ENCODE results near the gene MYLK.

MYLK gene

GRCh38 chr3:123876858-123877257 is 7.3 kb downstream of the MYLK start:
- no peak for DNase-seq (ENCODE audit: low read depth in 3 of 3, low spot score in 1 of 3)

- DNase-seq (ENCODE audit: low read depth in 3 of 3, low spot score in 1 of 3): no peak
These were observed 11.5 kb downstream of the MYLK start for GRCh38 chr3:123872621-123873020.

GRCh38 chr3:123871946-123872345 is 12.2 kb downstream of the MYLK start:
- no peak for DNase-seq (ENCODE audit: low read depth in 3 of 3, low spot score in 1 of 3)

GRCh38 chr3:123870033-123870432 is 14.1 kb downstream of the MYLK start:
- no peak for DNase-seq (ENCODE audit: low read depth in 3 of 3, low spot score in 1 of 3)

GRCh38 chr3:123869165-123869564 is 15.0 kb downstream of the MYLK start:
- DNase-seq (ENCODE audit: low read depth in 3 of 3, low spot score in 1 of 3): no peak

- no peak for DNase-seq (ENCODE audit: low read depth in 3 of 3, low spot score in 1 of 3)
These were observed 19.4 kb downstream of the MYLK start for GRCh38 chr3:123864706-123865105.

- no peak for DNase-seq (ENCODE audit: low read depth in 3 of 3, low spot score in 1 of 3)
These were observed 22.0 kb downstream of the MYLK start for GRCh38 chr3:123862152-123862551.

GRCh38 chr3:123861081-123861836 is 22.9 kb downstream of the MYLK start:
- no peak for DNase-seq (ENCODE audit: low read depth in 3 of 3, low spot score in 1 of 3)

GRCh38 chr3:123859177-123859576 is 25.0 kb downstream of the MYLK start:
- no peak for DNase-seq (ENCODE audit: low read depth in 3 of 3, low spot score in 1 of 3)

- DNase-seq (ENCODE audit: low read depth in 3 of 3, low spot score in 1 of 3): no peak
These were observed 29.2 kb downstream of the MYLK start for GRCh38 chr3:123854905-123855304.

GRCh38 chr3:123853686-123854372 is 30.3 kb downstream of the MYLK start:
- no peak for DNase-seq (ENCODE audit: low read depth in 3 of 3, low spot score in 1 of 3)

GRCh38 chr3:123847209-123847608 is 36.9 kb downstream of the MYLK start:
- DNase-seq (ENCODE audit: low read depth in 3 of 3, low spot score in 1 of 3): no peak

GRCh38 chr3:123843668-123844067 is 40.5 kb downstream of the MYLK start:
- no peak for DNase-seq (ENCODE audit: low read depth in 3 of 3, low spot score in 1 of 3)

- DNase-seq (ENCODE audit: low read depth in 3 of 3, low spot score in 1 of 3): no peak
These were observed 41.4 kb downstream of the MYLK start for GRCh38 chr3:123842711-123843110.

GRCh38 chr3:123841476-123842238 is 42.5 kb downstream of the MYLK start:
- no peak for DNase-seq (ENCODE audit: low read depth in 3 of 3, low spot score in 1 of 3)

- DNase-seq (ENCODE audit: low read depth in 3 of 3, low spot score in 1 of 3): no peak
These were observed 43.2 kb downstream of the MYLK start for GRCh38 chr3:123840961-123841360.

- DNase-seq (ENCODE audit: low read depth in 3 of 3, low spot score in 1 of 3): no peak
These were observed 46.3 kb downstream of the MYLK start for GRCh38 chr3:123837858-123838257.

- no peak for DNase-seq (ENCODE audit: low read depth in 3 of 3, low spot score in 1 of 3)
These were observed 49.5 kb downstream of the MYLK start for GRCh38 chr3:123834631-123835030.

- no peak for DNase-seq (ENCODE audit: low read depth in 3 of 3, low spot score in 1 of 3)
These were observed 50.7 kb downstream of the MYLK start for GRCh38 chr3:123833398-123833785.

GRCh38 chr3:123832692-123833397 is 51.3 kb downstream of the MYLK start:
- no peak for DNase-seq (ENCODE audit: low read depth in 3 of 3, low spot score in 1 of 3)

- no peak for DNase-seq (ENCODE audit: low read depth in 3 of 3, low spot score in 1 of 3)
These were observed 52.7 kb downstream of the MYLK start for GRCh38 chr3:123831420-123831819.
